ENCODE measurements around the gene FCGR1A. TPM values are rescaled to one million over a fixed set of nuclear protein-coding genes. Genes with fewer than 3 reads are reported as not detected.
"Not testable (repeated sequence)": the region's sequence is repeated elsewhere in the genome, so short reads cannot be mapped to it uniquely, and the experiment has no call there.

Gene FCGR1A
- total and polyA plus RNA-seq, 9 of the 15 experiments (the other 6 are each of a cell fraction or from before 2014, with no cell fraction given), result 0.10 to 0.29 (median 0.17) TPM; not detected in 3

DNA sequence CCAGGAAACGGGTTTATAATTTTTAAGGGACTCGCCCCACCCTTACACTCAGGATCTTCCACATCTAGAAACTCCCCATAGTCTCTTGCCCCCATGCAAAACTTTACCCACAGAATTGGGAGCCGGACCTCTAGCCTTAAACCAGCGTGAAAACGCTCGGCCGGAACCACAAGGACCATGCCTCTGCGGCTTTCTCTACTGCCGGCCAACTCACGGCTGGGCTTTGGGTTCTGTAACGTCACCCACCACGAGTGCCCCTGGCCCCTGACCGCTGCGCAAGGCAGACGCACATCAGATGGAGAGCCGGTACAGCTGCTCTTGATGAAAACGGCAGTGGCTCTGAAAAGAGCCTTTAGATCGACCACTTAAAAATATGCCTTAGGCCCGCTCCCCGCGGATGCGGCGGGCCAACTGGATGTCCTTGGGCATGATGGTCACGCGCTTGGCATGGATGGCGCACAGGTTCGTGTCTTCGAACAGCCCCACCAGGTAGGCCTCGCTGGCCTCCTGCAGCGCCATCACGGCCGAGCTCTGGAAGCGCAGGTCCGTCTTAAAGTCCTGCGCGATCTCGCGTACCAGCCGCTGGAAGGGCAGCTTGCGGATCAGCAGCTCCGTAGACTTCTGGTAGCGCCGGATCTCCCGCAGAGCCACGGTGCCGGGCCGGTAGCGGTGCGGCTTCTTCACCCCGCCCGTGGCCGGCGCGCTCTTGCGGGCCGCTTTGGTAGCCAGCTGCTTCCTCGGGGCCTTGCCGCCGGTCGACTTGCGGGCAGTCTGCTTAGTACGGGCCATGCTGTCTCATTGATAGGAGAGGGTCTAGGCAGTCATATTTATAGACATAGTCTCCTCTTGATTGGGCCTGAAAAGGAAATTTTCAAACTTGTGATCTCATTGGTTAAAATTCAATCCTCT is 30.7 kb downstream of the FCGR1A start:
- in situ Hi-C loops (cut with MboI); H3K9me1 ChIP-seq (ENCODE audit: control insufficient read depth, insufficient read depth, low read length); H3K4me1 ChIP-seq (replicated peaks in 1 of 2; ENCODE audit: control insufficient read depth in 2 of 2, insufficient read depth in 2 of 2, low read length in 2 of 2); intact Hi-C loops (cut with micrococcal nuclease); H3K27me3 ChIP-seq (ENCODE audit: control insufficient read depth in 2 of 2, insufficient read depth in 2 of 2, low read length in 2 of 2); CTCF ChIA-PET (ENCODE audit: low intra/inter-chr PET ratio); POLR2A ChIA-PET; H2AFZ ChIP-seq (ENCODE audit: low read depth, low read length); H3K9me3 ChIP-seq (replicated peaks; ENCODE audit: control insufficient read depth, insufficient read depth, low read depth, low read length); H4K20me1 ChIP-seq (replicated peaks; ENCODE audit: control insufficient read depth, insufficient read depth, low read length); H3K36me3 ChIP-seq (ENCODE audit: control insufficient read depth, insufficient read depth, low read length); FAIRE-seq; TF ChIP-seq TOE1 (CRISPR knock-in tag; IDR thresholded peaks at IDR 0.05; ENCODE audit: borderline replicate concordance, low read depth): not testable (repeated sequence)
- Histone ChIP-seq H3K4me2 (ENCODE audit: insufficient read depth, low read length) (peak overlapping the region; percentile 62; the same call in 1 of the 2 replicates), H3K4me3 (peak overlapping the region; percentile 44), H3K27ac (ENCODE audit: extremely low read depth, low read depth, low read length) (peak overlapping the region; percentile 83), H3K9ac (ENCODE audit: insufficient read depth in 1 of 2, low read depth in 2 of 2, low read length in 2 of 2) (peak overlapping the region; percentile 68 to 88), H3K79me2 (ENCODE audit: control insufficient read depth, insufficient read depth, low read length) (peaks cover 20% of the 10 kb centered on the region)
- BruUV-seq (replicated peaks), result TSS peak; percentile 97
- peak; percentile 71 for ATAC-seq
- 0% methylated on average over 19 of the region's 62 CpGs for WGBS (ENCODE audit: insufficient coverage, low coverage, missing lambda C conversion rate)
- peak in 1 of 4 experiments; percentile 77 for DNase-seq (ENCODE audit: extremely low read depth in 1 of 4, low spot score in 3 of 4)
- peak; percentile 56 for TF ChIP-seq MBD2 (IDR thresholded peaks at IDR 0.05; ENCODE audit: borderline replicate concordance, low read depth)
- peak; percentile 48 to 66 for TF ChIP-seq NRF1 (conservative IDR thresholded peaks at IDR 0.05 in 1 of 2, IDR thresholded peaks at IDR 0.05 in 1 of 2)
- TF ChIP-seq NONO (IDR thresholded peaks at IDR 0.05; ENCODE audit: low read depth in 2 of 2, low read length in 1 of 2), result peak in 1 of 2 experiments; percentile 55; a peak in 1 of 4 replicates
- 0 out of 2 replicates have a peak, but pooled peaks have one; percentile 47 for TF ChIP-seq GTF2A2 (tag; IDR thresholded peaks at IDR 0.05)
- TF ChIP-seq TOE1 (IDR thresholded peaks at IDR 0.05; ENCODE audit: borderline replicate concordance), result peak; percentile 40; the same call in 1 of the 2 replicates
- TF ChIP-seq, protein P1, sequence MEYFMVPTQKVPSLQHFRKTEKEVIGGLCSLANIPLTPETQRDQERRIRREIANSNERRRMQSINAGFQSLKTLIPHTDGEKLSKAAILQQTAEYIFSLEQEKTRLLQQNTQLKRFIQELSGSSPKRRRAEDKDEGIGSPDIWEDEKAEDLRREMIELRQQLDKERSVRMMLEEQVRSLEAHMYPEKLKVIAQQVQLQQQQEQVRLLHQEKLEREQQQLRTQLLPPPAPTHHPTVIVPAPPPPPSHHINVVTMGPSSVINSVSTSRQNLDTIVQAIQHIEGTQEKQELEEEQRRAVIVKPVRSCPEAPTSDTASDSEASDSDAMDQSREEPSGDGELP (CRISPR knock-in tag; IDR thresholded peaks at IDR 0.05; ENCODE audit: borderline replicate concordance), result peak; percentile 62; the same call in 1 of the 2 replicates
- peak; percentile 96 for TF ChIP-seq POLR2H (tag; IDR thresholded peaks at IDR 0.05; ENCODE audit: low read depth)
- TF ChIP-seq, protein P2, sequence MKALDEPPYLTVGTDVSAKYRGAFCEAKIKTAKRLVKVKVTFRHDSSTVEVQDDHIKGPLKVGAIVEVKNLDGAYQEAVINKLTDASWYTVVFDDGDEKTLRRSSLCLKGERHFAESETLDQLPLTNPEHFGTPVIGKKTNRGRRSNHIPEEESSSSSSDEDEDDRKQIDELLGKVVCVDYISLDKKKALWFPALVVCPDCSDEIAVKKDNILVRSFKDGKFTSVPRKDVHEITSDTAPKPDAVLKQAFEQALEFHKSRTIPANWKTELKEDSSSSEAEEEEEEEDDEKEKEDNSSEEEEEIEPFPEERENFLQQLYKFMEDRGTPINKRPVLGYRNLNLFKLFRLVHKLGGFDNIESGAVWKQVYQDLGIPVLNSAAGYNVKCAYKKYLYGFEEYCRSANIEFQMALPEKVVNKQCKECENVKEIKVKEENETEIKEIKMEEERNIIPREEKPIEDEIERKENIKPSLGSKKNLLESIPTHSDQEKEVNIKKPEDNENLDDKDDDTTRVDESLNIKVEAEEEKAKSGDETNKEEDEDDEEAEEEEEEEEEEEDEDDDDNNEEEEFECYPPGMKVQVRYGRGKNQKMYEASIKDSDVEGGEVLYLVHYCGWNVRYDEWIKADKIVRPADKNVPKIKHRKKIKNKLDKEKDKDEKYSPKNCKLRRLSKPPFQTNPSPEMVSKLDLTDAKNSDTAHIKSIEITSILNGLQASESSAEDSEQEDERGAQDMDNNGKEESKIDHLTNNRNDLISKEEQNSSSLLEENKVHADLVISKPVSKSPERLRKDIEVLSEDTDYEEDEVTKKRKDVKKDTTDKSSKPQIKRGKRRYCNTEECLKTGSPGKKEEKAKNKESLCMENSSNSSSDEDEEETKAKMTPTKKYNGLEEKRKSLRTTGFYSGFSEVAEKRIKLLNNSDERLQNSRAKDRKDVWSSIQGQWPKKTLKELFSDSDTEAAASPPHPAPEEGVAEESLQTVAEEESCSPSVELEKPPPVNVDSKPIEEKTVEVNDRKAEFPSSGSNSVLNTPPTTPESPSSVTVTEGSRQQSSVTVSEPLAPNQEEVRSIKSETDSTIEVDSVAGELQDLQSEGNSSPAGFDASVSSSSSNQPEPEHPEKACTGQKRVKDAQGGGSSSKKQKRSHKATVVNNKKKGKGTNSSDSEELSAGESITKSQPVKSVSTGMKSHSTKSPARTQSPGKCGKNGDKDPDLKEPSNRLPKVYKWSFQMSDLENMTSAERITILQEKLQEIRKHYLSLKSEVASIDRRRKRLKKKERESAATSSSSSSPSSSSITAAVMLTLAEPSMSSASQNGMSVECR (CRISPR knock-in tag; IDR thresholded peaks at IDR 0.05), result 0 out of 2 replicates have a peak, but pooled peaks have one; percentile 28
- TF ChIP-seq THRAP3 (IDR thresholded peaks at IDR 0.05; ENCODE audit: borderline replicate concordance), result peak; percentile 95
- TF ChIP-seq TAF1 (IDR thresholded peaks at IDR 0.05; ENCODE audit: control insufficient read depth, extremely low read depth, insufficient read depth, low read length, severe bottlenecking), result peak; percentile 42
- TF ChIP-seq, protein P3, sequence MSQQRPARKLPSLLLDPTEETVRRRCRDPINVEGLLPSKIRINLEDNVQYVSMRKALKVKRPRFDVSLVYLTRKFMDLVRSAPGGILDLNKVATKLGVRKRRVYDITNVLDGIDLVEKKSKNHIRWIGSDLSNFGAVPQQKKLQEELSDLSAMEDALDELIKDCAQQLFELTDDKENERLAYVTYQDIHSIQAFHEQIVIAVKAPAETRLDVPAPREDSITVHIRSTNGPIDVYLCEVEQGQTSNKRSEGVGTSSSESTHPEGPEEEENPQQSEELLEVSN (IDR thresholded peaks at IDR 0.05; ENCODE audit: borderline replicate concordance in 1 of 2, extremely low read depth in 1 of 2, insufficient read depth in 1 of 2, insufficient read length in 1 of 2, low read depth in 1 of 2, low read length in 1 of 2, poor library complexity in 1 of 2, severe bottlenecking in 1 of 2), result peak in 1 of 2 experiments; percentile 17

All from K562 (cell line).